B cell (primary cell): ENCODE results near the gene ETFBKMT. TPM values are rescaled to one million over a fixed set of nuclear protein-coding genes. Genes with fewer than 3 reads are reported as not detected.

Source experiments
- ATAC-seq: fragments of 200-7000 bp; cut with Tn5 transposase; one replicate; pipeline ENCODE4 v1.10.0; 2021; ENCODE audit warnings: low read depth, mild to moderate bottlenecking, moderate number of reproducible peaks, moderate library complexity
- CTCF ChIA-PET: fragments of 350-600 bp; sonication (Branson Sonifier 250); formaldehyde crosslinking; loops from one replicate; lab custom pipeline; 2021; ENCODE audit warnings: antibody characterized with exemption, inconsistent platforms; lab: Charles Lee
- POLR2A ChIA-PET: fragments of 350-600 bp; sonication (Branson Sonifier 250); formaldehyde crosslinking; loops from one replicate; lab custom pipeline; 2021; ENCODE audit warnings: antibody characterized with exemption; lab: Charles Lee
- DNase-seq: peaks from one replicate; pipeline ENCODE4 v3.0.0; 2013
- H2AFZ ChIP-seq: 2 replicates; pipeline ENCODE4 v1.6.1; 2012; ENCODE audit warnings: mild to moderate bottlenecking, low read depth, low read length; ENCODE audit not compliant: insufficient read depth, poor library complexity, severe bottlenecking
- H3K27ac ChIP-seq, 2 donors: 1 replicate in 1 of 2; 2 replicates in 1 of 2; pipeline ENCODE4 v1.5.1; 2012 to 2013; ENCODE audit warnings: low read length in 2 of 2, mild to moderate bottlenecking in 2 of 2, moderate library complexity in 1 of 2
- H3K27me3 ChIP-seq, 4 experiments: fragments of 200-600 bp in 1 of 4; sonication (generic) in 1 of 4; replicated peaks in 1 of 4; 1 replicate in 2 of 4; 2 replicates in 2 of 4; pipeline versions ENCODE4 v1.6.1 to v1.7.0; 2013 to 2016; ENCODE audit warnings: low read length in 3 of 4, mild to moderate bottlenecking in 2 of 4, mixed read lengths in 1 of 4, moderate library complexity in 1 of 4; ENCODE audit not compliant: insufficient read depth in 4 of 4, control insufficient read depth in 3 of 4; ENCODE audit errors: control extremely low read depth in 1 of 4
- H3K36me3 ChIP-seq, 2 experiments: replicated peaks in 1 of 2; 1 replicate in 1 of 2; 2 replicates in 1 of 2; pipeline versions ENCODE4 v1.6.1 to v1.7.1; 2013; ENCODE audit warnings: low read length in 1 of 2; ENCODE audit not compliant: insufficient read depth in 2 of 2, control insufficient read depth in 1 of 2; ENCODE audit errors: control extremely low read depth in 1 of 2, extremely low read depth in 1 of 2
- H3K4me1 ChIP-seq, 2 donors: fragments of 200-600 bp in 1 of 2; sonication (generic) in 1 of 2; 1 replicate in 1 of 2; 2 replicates in 1 of 2; pipeline versions ENCODE4 v1.5.1 to v1.6.1; 2013 to 2017; ENCODE audit warnings: low read length in 2 of 2; ENCODE audit not compliant: control insufficient read depth in 2 of 2, insufficient read depth in 2 of 2
- H3K4me2 ChIP-seq: replicated peaks from 2 replicates; pipeline ENCODE3; 2012; ENCODE audit warnings: mild to moderate bottlenecking, low read depth, low read length; ENCODE audit not compliant: poor library complexity, severe bottlenecking
- H3K4me3 ChIP-seq, 5 experiments: fragments of 200-600 bp in 1 of 5; sonication (generic) in 1 of 5; 1 replicate in 3 of 5; 2 replicates in 2 of 5; pipeline versions ENCODE4 v1.5.1 to v1.7.0; 2011 to 2016; ENCODE audit warnings: low read length in 4 of 5, mild to moderate bottlenecking in 4 of 5, low read depth in 2 of 5, control low read depth in 1 of 5, moderate library complexity in 1 of 5; ENCODE audit not compliant: insufficient read depth in 1 of 5; ENCODE audit errors: control extremely low read depth in 1 of 5, extremely low read depth in 1 of 5
- H3K79me2 ChIP-seq: fragments of 200-600 bp; sonication (generic); one replicate; pipeline ENCODE4 v1.6.0; 2016; ENCODE audit warnings: low read length; ENCODE audit not compliant: control insufficient read depth, insufficient read depth
- H3K9ac ChIP-seq: fragments of 200-600 bp; sonication (generic); 2 replicates; pipeline ENCODE4 v1.6.1; 2017; ENCODE audit warnings: mild to moderate bottlenecking, low read length, moderate library complexity
- H3K9me3 ChIP-seq, 3 donors: one replicate each; pipeline versions ENCODE4 v1.6.1 to v1.7.1; 2013; ENCODE audit warnings: low read length in 2 of 3; ENCODE audit not compliant: control insufficient read depth in 2 of 3, insufficient read depth in 1 of 3; ENCODE audit errors: control extremely low read depth in 1 of 3
- H4K20me1 ChIP-seq: 2 replicates; pipeline ENCODE4 v1.6.0; 2012; ENCODE audit warnings: mild to moderate bottlenecking, low read length; ENCODE audit not compliant: insufficient read depth, control insufficient read depth, poor library complexity, severe bottlenecking
- H3K27ac Mint-ChIP-seq: one replicate; pipeline ENCODE4 v1.8.0; 2021; ENCODE audit warnings: mixed read lengths
- H3K27me3 Mint-ChIP-seq: one replicate; pipeline ENCODE4 v1.8.0; 2021; ENCODE audit warnings: mixed read lengths
- H3K4me1 Mint-ChIP-seq: one replicate; pipeline ENCODE4 v1.8.0; 2021; ENCODE audit warnings: mixed read lengths
- H3K4me3 Mint-ChIP-seq: one replicate; pipeline ENCODE4 v1.8.0; 2021; ENCODE audit warnings: mixed read lengths
- H3K9me3 Mint-ChIP-seq: one replicate; pipeline ENCODE4 v1.8.0; 2022; ENCODE audit warnings: mixed read lengths; ENCODE audit not compliant: insufficient read depth
- CTCF ChIP-seq: fragments of 200-600 bp; IDR thresholded peaks from one replicate; pipeline ENCODE4 v1.8.0; 2022; ENCODE audit warnings: antibody characterized with exemption, mild to moderate bottlenecking
- EZH2 ChIP-seq: IDR thresholded peaks from 2 replicates; pipeline ENCODE4 v1.6.1; 2012; ENCODE audit warnings: borderline replicate concordance, low read depth, mild to moderate bottlenecking, moderate library complexity, low read length; ENCODE audit not compliant: insufficient read depth, poor library complexity, severe bottlenecking
- WGBS: methylation state at CpG from one replicate; pipeline ENCODE4 v1.1.5; 2013; ENCODE audit warnings: missing lambda C conversion rate; ENCODE audit not compliant: insufficient coverage; 5-methylcytosine and 5-hydroxymethylcytosine counted together
- intact Hi-C: fragments of 100-400 bp; cut with micrococcal nuclease; formaldehyde crosslinking; loops from one replicate; pipeline ENCODE4 v1.10.0; 2022
- polyA plus RNA-seq: library from polyadenylated mRNA; depleted of rRNA; stranded (reverse); fragments of >200 nt; gene quantifications from 2 replicates; pipeline ENCODE4 v1.2.3, GENCODE V29; 2012
- total RNA-seq, 2 donors: library from RNA; stranded (reverse); fragments of 120-200 nt in 1 of 2; gene quantifications; 1 replicate in 1 of 2; 2 replicates in 1 of 2; pipeline versions ENCODE4 v1.2.3 to v1.2.4, GENCODE V29; 2013 to 2022

Gene ETFBKMT
- total and polyA plus RNA-seq, 2 donors (not counting 1 experiment from before 2014, with no cell fraction given): 0.58 to 2.4 TPM

- H3K4me2 ChIP-seq: no peak overlapping the region
- no peak overlapping the region for H3K9ac ChIP-seq
- H3K4me3 ChIP-seq: no peak overlapping the region
- TF ChIP-seq CTCF (no peak), EZH2 (no peak)
- H3K4me3 Mint-ChIP-seq: no peak overlapping the region
- H3K27ac Mint-ChIP-seq: no peak overlapping the region
- no peak overlapping the region for H3K27ac ChIP-seq
- ChIA-PET POLR2A (no interaction called here), CTCF (no interaction called here)
- no peaks in the 10 kb centered on the region for H3K36me3 ChIP-seq
- H3K27me3 ChIP-seq: no peaks in the 10 kb centered on the region
- peaks cover 0 to 10% (median 0%) of the 10 kb centered on the region in 3 donors for H3K9me3 ChIP-seq
- ATAC-seq (no peak), DNase-seq (no peak)
- intact Hi-C loops: loop anchor here (10.0 kb wide), 1 partner anchor 85 kb away; no protein-coding TSS in a partner anchor
- peaks cover 29% of the 10 kb centered on the region for H3K4me1 Mint-ChIP-seq
- no peaks in the 10 kb centered on the region for H3K27me3 Mint-ChIP-seq
- no peak overlapping the region for H2AFZ ChIP-seq
- no peaks in the 10 kb centered on the region for H3K9me3 Mint-ChIP-seq
- H4K20me1 ChIP-seq: no peaks in the 10 kb centered on the region
- H3K79me2 ChIP-seq: no peaks in the 10 kb centered on the region
- 88% methylated on average over 10 of the region's 16 CpGs for WGBS
- peaks cover 13% of the 10 kb centered on the region in 2 donors for H3K4me1 ChIP-seq
Observed at GRCh38 chr12:31629756-31630732, 29.4 kb upstream of the ETFBKMT start.
